GM21526 (cell line): ENCODE measurements around the gene ZNF613.
"Not testable (repeated sequence)": the region's sequence is repeated elsewhere in the genome, so short reads cannot be mapped to it uniquely, and the experiment has no call there.

ENCODE experiments used
- ATAC-seq: cut with Tn5 transposase; IDR thresholded peaks from one replicate; pipeline ENCODE4 v1.9.1; 2021; ENCODE audit warnings: moderate library complexity; ENCODE audit not compliant: unreplicated experiment, low FRiP score

ZNF613 gene

GRCh38 chr19:51926784-51927741 is at the start of gene ZNF613:
Gene ZNF613, plus strand, starts transcription at chr19:51927472. Its CDS starts 8,749 bp downstream, at chr19:51936221.
- ATAC-seq: peak; percentile 79

- ATAC-seq: no peak
Observed at GRCh38 chr19:51882518-51882917, 44.8 kb upstream of the ZNF613 start.

GRCh38 chr19:51884713-51885112 is 42.6 kb upstream of the ZNF613 start:
- no peak for ATAC-seq

- ATAC-seq: no peak
Observed at GRCh38 chr19:51887522-51888498, 39.5 kb upstream of the ZNF613 start, which contains the start of gene ZNF577. Gene ZNF577, minus strand, starts transcription at chr19:51887951. Its CDS starts 7,569 bp downstream, at chr19:51880382.

GRCh38 chr19:51889934-51890333 is 37.3 kb upstream of the ZNF613 start:
- no peak for ATAC-seq

GRCh38 chr19:51891193-51891747 is 36.0 kb upstream of the ZNF613 start:
- no peak for ATAC-seq

GRCh38 chr19:51901860-51902259 is 25.4 kb upstream of the ZNF613 start:
- ATAC-seq: no peak

- no peak for ATAC-seq
Observed at GRCh38 chr19:51903192-51903591, 24.1 kb upstream of the ZNF613 start.

GRCh38 chr19:51904331-51905165 is 22.7 kb upstream of the ZNF613 start, which contains the start of gene ZNF649:
Gene ZNF649, minus strand, starts transcription at chr19:51905017. Its CDS starts 4,910 bp downstream, at chr19:51900107.
- peak; percentile 87 for ATAC-seq

GRCh38 chr19:51905206-51905605 is 22.1 kb upstream of the ZNF613 start:
- no peak for ATAC-seq

GRCh38 chr19:51905639-51906038 is 21.6 kb upstream of the ZNF613 start:
- not testable (repeated sequence) for ATAC-seq

GRCh38 chr19:51906108-51906507 is 21.2 kb upstream of the ZNF613 start:
- not testable (repeated sequence) for ATAC-seq

GRCh38 chr19:51907981-51908380 is 19.3 kb upstream of the ZNF613 start:
- ATAC-seq: not testable (repeated sequence)

GRCh38 chr19:51915324-51915867 is 11.9 kb upstream of the ZNF613 start:
- no peak for ATAC-seq

GRCh38 chr19:51916167-51916566 is 11.1 kb upstream of the ZNF613 start:
- no peak for ATAC-seq

- ATAC-seq: no peak
Observed at GRCh38 chr19:51919606-51920005, 7.7 kb upstream of the ZNF613 start.

GRCh38 chr19:51921949-51922348 is 5.3 kb upstream of the ZNF613 start:
- no peak for ATAC-seq

- ATAC-seq: no peak
Observed at GRCh38 chr19:51926426-51926783, 867 bp upstream of the ZNF613 start.

GRCh38 chr19:51927859-51928258 is 587 bp downstream of the ZNF613 start:
- no peak for ATAC-seq
